ENCODE results near the gene POLK. TPM values are rescaled to one million over a fixed set of nuclear protein-coding genes. Genes with fewer than 3 reads are reported as not detected.

POLK gene
- total and polyA plus RNA-seq, 10 donors, result 4.1 to 56.6 (median 37.0) TPM

DNA sequence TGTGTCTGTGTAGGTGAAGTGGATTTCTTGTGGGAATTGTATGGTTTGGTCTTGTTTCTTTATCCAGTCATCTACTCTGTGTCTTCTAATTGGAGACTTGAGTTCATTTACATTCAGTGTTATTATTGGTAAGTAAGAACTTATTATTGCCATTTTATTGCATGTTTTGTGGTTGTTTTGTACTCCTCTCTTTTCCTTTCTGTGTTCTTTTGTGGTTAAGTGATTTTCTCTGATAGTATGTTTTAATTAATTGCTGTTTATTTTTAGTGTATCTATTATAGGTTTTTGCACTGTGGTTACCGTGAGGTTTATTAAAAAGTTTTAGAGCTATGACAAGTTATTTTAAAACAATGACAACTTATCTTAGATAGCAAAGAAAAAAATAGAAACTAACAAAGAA lies 8.1 kb downstream of the POLK start:
- H3K36me3 ChIP-seq, result peaks cover 0 to 24% (median 5%) of the 10 kb centered on the region in 6 donors
- H3K9me3 ChIP-seq, result peaks cover 0 to 36% (median 31%) of the 10 kb centered on the region in 8 donors
- no peak overlapping the region for H3K4me3 ChIP-seq
- H3K27ac ChIP-seq, result no peak overlapping the region
- no peak for TF ChIP-seq POLR2AphosphoS5 (IDR thresholded peaks at IDR 0.05)
- TF ChIP-seq, protein P1, sequence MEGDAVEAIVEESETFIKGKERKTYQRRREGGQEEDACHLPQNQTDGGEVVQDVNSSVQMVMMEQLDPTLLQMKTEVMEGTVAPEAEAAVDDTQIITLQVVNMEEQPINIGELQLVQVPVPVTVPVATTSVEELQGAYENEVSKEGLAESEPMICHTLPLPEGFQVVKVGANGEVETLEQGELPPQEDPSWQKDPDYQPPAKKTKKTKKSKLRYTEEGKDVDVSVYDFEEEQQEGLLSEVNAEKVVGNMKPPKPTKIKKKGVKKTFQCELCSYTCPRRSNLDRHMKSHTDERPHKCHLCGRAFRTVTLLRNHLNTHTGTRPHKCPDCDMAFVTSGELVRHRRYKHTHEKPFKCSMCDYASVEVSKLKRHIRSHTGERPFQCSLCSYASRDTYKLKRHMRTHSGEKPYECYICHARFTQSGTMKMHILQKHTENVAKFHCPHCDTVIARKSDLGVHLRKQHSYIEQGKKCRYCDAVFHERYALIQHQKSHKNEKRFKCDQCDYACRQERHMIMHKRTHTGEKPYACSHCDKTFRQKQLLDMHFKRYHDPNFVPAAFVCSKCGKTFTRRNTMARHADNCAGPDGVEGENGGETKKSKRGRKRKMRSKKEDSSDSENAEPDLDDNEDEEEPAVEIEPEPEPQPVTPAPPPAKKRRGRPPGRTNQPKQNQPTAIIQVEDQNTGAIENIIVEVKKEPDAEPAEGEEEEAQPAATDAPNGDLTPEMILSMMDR (IDR thresholded peaks at IDR 0.05 in 8 of 11, conservative IDR thresholded peaks at IDR 0.05 in 3 of 11), result no peak
- TF ChIP-seq POLR2A (IDR thresholded peaks at IDR 0.05), result no peak
- H3K4me1 ChIP-seq, result peaks cover 0 to 47% (median 29%) of the 10 kb centered on the region in 6 donors
- intact Hi-C loops (cut with DNase I; ENCODE audit: low total_unique reads), result loop anchor here (10.0 kb wide), 1 partner anchor 165 kb away; no protein-coding TSS in a partner anchor
- no peaks in the 10 kb centered on the region for H3K27me3 ChIP-seq (replicated peaks in 1 of 7)
- DNase-seq, result no peak
- WGBS, 5 donors, result 69 to 90% (median 82%) methylated on average over 1 of the region's 1 CpG

DNA sequence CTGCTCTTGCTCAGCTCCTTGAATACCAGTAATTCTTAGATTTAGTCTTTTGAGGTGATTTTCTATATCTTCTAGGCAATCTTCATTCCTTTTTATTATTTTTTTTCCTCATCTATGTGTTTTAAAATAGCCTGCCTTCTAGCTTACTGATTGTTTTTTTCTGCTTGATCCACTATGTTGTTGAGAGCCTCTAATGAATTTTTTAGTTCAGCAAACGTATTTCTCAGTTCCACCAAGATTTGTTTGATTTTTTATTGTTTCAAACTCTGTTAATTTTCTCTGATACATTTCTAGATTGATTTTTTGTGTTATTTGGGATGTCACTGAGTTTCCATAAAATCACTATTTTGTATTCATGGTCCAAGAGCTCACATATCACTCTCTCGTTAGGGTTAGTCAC lies 9.5 kb downstream of the POLK start:
- peaks cover 0 to 24% (median 5%) of the 10 kb centered on the region in 6 donors for H3K36me3 ChIP-seq
- TF ChIP-seq, protein P1 (IDR thresholded peaks at IDR 0.05 in 8 of 11, conservative IDR thresholded peaks at IDR 0.05 in 3 of 11), result no peak
- TF ChIP-seq POLR2AphosphoS5 (IDR thresholded peaks at IDR 0.05) (no peak), POLR2A (IDR thresholded peaks at IDR 0.05) (no peak)
- no peak for DNase-seq
- H3K27me3 ChIP-seq (replicated peaks in 1 of 7), result no peaks in the 10 kb centered on the region
- H3K4me1 ChIP-seq, result peaks cover 0 to 47% (median 25%) of the 10 kb centered on the region in 6 donors
- H3K4me3 ChIP-seq, result no peak overlapping the region
- intact Hi-C loops (cut with DNase I; ENCODE audit: low total_unique reads), result no loop called here
- H3K9me3 ChIP-seq, result peaks cover 0 to 36% (median 31%) of the 10 kb centered on the region in 8 donors
- H3K27ac ChIP-seq, result no peak overlapping the region
- 92 to 99% (median 95%) methylated on average over 2 of the region's 2 CpGs for WGBS, 5 donors

DNA sequence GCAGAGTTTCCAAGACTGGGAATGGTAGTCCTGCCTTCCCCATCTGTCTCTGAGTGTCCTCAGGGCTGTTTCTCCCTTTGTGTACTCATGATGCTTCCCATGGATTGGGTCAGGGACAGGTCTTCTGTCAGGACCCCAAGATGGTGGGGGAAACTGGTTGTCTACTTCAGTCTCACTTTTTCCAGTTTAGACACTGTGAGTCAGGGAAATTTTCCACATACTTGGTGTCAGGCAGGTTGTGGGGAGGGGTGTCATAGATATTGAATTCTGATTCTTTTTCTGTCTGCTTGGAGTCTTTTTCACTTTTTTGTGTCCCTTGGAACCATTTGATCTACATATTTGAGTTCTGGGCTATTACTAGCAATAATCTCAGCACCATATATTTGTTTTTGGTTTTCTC lies 10.3 kb downstream of the POLK start:
- Histone ChIP-seq H3K27me3 (replicated peaks in 1 of 7) (no peaks in the 10 kb centered on the region), H3K27ac (no peak overlapping the region), H3K4me1 (peaks cover 0 to 49% (median 29%) of the 10 kb centered on the region in 6 donors), H3K4me3 (no peak overlapping the region), H3K36me3 (peaks cover 0 to 24% (median 5%) of the 10 kb centered on the region in 6 donors), H3K9me3 (peaks cover 0 to 36% (median 31%) of the 10 kb centered on the region in 8 donors)
- no peak for DNase-seq
- intact Hi-C loops (cut with DNase I; ENCODE audit: low total_unique reads), result no loop called here
- TF ChIP-seq POLR2AphosphoS5 (IDR thresholded peaks at IDR 0.05) (no peak), POLR2A (IDR thresholded peaks at IDR 0.05) (no peak)
- TF ChIP-seq, protein P1 (IDR thresholded peaks at IDR 0.05 in 8 of 11, conservative IDR thresholded peaks at IDR 0.05 in 3 of 11), result no peak

DNA sequence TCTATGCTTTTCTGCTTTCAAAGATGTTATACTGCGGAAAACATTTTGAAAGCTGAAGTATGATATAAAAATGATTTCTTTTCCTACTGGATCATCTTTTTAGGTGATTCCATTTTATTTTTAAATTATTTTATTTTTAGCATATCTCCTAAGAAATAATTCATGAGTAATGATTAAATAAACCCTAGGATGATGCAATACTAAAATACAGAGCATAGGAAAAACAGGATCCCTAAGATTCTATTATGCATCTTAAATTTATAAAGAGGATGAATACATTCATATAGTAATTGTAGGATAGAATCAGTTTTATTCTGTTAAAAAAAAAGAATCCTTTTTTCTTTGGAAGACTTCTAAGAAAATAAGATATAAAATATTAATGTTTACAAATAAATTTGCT lies 10.9 kb downstream of the POLK start:
- H3K36me3 ChIP-seq, result peaks cover 0 to 24% (median 5%) of the 10 kb centered on the region in 6 donors
- no peak overlapping the region for H3K4me3 ChIP-seq
- H3K27me3 ChIP-seq (replicated peaks in 1 of 7), result no peaks in the 10 kb centered on the region
- intact Hi-C loops (cut with DNase I; ENCODE audit: low total_unique reads), result no loop called here
- H3K4me1 ChIP-seq, result peaks cover 0 to 51% (median 30%) of the 10 kb centered on the region in 6 donors
- no peak for DNase-seq
- whole genome bisulfite sequencing, 5 donors, result 92 to 100% (median 98%) methylated on average over 1 of the region's 1 CpG
- H3K9me3 ChIP-seq, result peaks cover 0 to 36% (median 31%) of the 10 kb centered on the region in 8 donors
- TF ChIP-seq, protein P1 (IDR thresholded peaks at IDR 0.05 in 8 of 11, conservative IDR thresholded peaks at IDR 0.05 in 3 of 11), result no peak
- TF ChIP-seq POLR2A (IDR thresholded peaks at IDR 0.05), result no peak
- TF ChIP-seq POLR2AphosphoS5 (IDR thresholded peaks at IDR 0.05), result no peak
- no peak overlapping the region for H3K27ac ChIP-seq
